ENCODE results near the gene HPCA.

GRCh38 chr1:32928715-32929114 lies 42.4 kb downstream of the HPCA start:
- TF ChIP-seq POLR2A (IDR thresholded peaks at IDR 0.05; ENCODE audit: low read depth, low read length) (no peak), POLR2AphosphoS5 (IDR thresholded peaks at IDR 0.05; ENCODE audit: low read depth, low read length) (no peak), TAF1 (IDR thresholded peaks at IDR 0.05; ENCODE audit: low read depth, low read length) (no peak), PAX5 (IDR thresholded peaks at IDR 0.05; ENCODE audit: insufficient read depth, low read length, severe bottlenecking) (no peak)
